H1 (cell line): ENCODE data around the gene TMTC4. TPM values are rescaled to one million over a fixed set of nuclear protein-coding genes. Genes with fewer than 3 reads are reported as not detected.

Source experiments
- CTCF ChIA-PET: fragments of 300-600 bp; sonication (Branson Sonifier 250); formaldehyde crosslinking; loops from one replicate; lab custom pipeline; 2021; ENCODE audit not compliant: partially characterized antibody; lab: Charles Lee
- POLR2A ChIA-PET: fragments of 300-600 bp; sonication (Branson Sonifier 250); formaldehyde crosslinking; loops from one replicate; lab custom pipeline; 2021; ENCODE audit warnings: inconsistent platforms; ENCODE audit not compliant: partially characterized antibody; lab: Charles Lee
- DNase-seq, 2 experiments: peaks; one replicate each; pipeline versions ENCODE4 v3.0.0 to v3.0.0-alpha.2; 2010 to 2022; ENCODE audit warnings: low spot score in 2 of 2, low read depth in 1 of 2, mixed read lengths in 1 of 2
- FAIRE-seq: peaks from 2 replicates; lab custom pipeline; 2011; peaks lifted over from hg19 to GRCh38; lab: Jason Lieb, UNC
- H2AFZ ChIP-seq: 2 replicates; pipeline ENCODE4 v1.8.1; 2012; ENCODE audit warnings: low read length, inconsistent platforms
- H2AK5ac ChIP-seq: 2 replicates; pipeline ENCODE4 v1.6.1; 2013; ENCODE audit warnings: low read depth, low read length
- H2BK120ac ChIP-seq: replicated peaks from 2 replicates; pipeline ENCODE3; 2013; ENCODE audit warnings: low read depth, low read length, inconsistent platforms
- H2BK12ac ChIP-seq: 2 replicates; pipeline ENCODE4 v1.6.1; 2013; ENCODE audit warnings: low read depth, low read length
- H2BK15ac ChIP-seq: 2 replicates; pipeline ENCODE4 v1.6.1; 2013; ENCODE audit warnings: low read length
- H2BK20ac ChIP-seq: 2 replicates; pipeline ENCODE4 v1.6.1; 2013; ENCODE audit warnings: low read length
- H2BK5ac ChIP-seq: 2 replicates; pipeline ENCODE4 v1.6.1; 2013; ENCODE audit warnings: low read depth, low read length
- H3K14ac ChIP-seq: 2 replicates; pipeline ENCODE4 v1.6.1; 2013; ENCODE audit warnings: inconsistent platforms; ENCODE audit not compliant: insufficient read length
- H3K18ac ChIP-seq: 2 replicates; pipeline ENCODE4 v1.6.1; 2013; ENCODE audit warnings: low read length; ENCODE audit errors: extremely low read depth
- H3K23ac ChIP-seq: 2 replicates; pipeline ENCODE4 v1.6.1; 2013; ENCODE audit warnings: inconsistent platforms; ENCODE audit not compliant: insufficient read length
- H3K23me2 ChIP-seq: 2 replicates; pipeline ENCODE4 v1.6.1; 2013; ENCODE audit warnings: low read depth, low read length
- H3K27ac ChIP-seq: 2 replicates; pipeline ENCODE4 v1.6.1; 2011; ENCODE audit warnings: low read depth, low read length, inconsistent platforms
- H3K27me3 ChIP-seq, 4 experiments: replicated peaks in 1 of 4; 1 replicate in 1 of 4; 2 replicates in 3 of 4; pipeline versions ENCODE4 v1.6.1 to v1.8.1; 2011 to 2013; ENCODE audit warnings: low read length in 3 of 4, mild to moderate bottlenecking in 3 of 4, inconsistent platforms in 2 of 4, mixed read lengths in 2 of 4, moderate library complexity in 1 of 4; ENCODE audit not compliant: control insufficient read depth in 3 of 4, insufficient read depth in 3 of 4; ENCODE audit errors: extremely low read depth in 1 of 4
- H3K36me3 ChIP-seq, 4 experiments: 2 replicates each; pipeline versions ENCODE4 v1.6.1 to v1.8.1; 2011 to 2013; ENCODE audit warnings: mild to moderate bottlenecking in 4 of 4, low read length in 3 of 4, moderate library complexity in 2 of 4, control low read depth in 1 of 4, inconsistent platforms in 1 of 4; ENCODE audit not compliant: insufficient read depth in 4 of 4, control insufficient read depth in 2 of 4
- H3K4ac ChIP-seq: replicated peaks from 2 replicates; pipeline ENCODE3; 2013; ENCODE audit warnings: low read length, low read depth, mixed read lengths, inconsistent platforms; ENCODE audit not compliant: insufficient read length
- H3K4me1 ChIP-seq, 4 experiments: replicated peaks in 1 of 4; 1 replicate in 1 of 4; 2 replicates in 3 of 4; pipeline versions ENCODE4 v1.6.1 to v1.8.1; 2011 to 2013; ENCODE audit warnings: low read length in 3 of 4, inconsistent platforms in 2 of 4, mixed read lengths in 1 of 4; ENCODE audit not compliant: insufficient read depth in 4 of 4, control insufficient read depth in 3 of 4
- H3K4me2 ChIP-seq, 2 experiments: 2 replicates each; pipeline versions ENCODE4 v1.6.1 to v1.8.1; 2011 to 2013; ENCODE audit warnings: low read depth in 2 of 2, low read length in 2 of 2, control low read depth in 1 of 2, inconsistent platforms in 1 of 2, mild to moderate bottlenecking in 1 of 2; ENCODE audit not compliant: insufficient read depth in 1 of 2
- H3K4me3 ChIP-seq, 4 experiments: fragments of 200-600, 300-600 bp in 1 of 4; sonication (generic), shearing (Covaris generic), sonication (Bioruptor Twin) in 1 of 4; 2 replicates each; pipeline versions ENCODE4 v1.5.1 to v1.8.1; 2011 to 2016; ENCODE audit warnings: low read length in 4 of 4, low read depth in 3 of 4, control low read depth in 2 of 4, inconsistent platforms in 2 of 4, mild to moderate bottlenecking in 2 of 4, mixed read lengths in 1 of 4, moderate library complexity in 1 of 4; ENCODE audit not compliant: insufficient read depth in 2 of 4; ENCODE audit errors: extremely low read depth in 1 of 4
- H3K56ac ChIP-seq: replicated peaks from 2 replicates; pipeline ENCODE3; 2013; ENCODE audit warnings: low read depth, mild to moderate bottlenecking, mixed read lengths, low read length, inconsistent platforms; ENCODE audit not compliant: insufficient read length
- H3K79me1 ChIP-seq: 2 replicates; pipeline ENCODE4 v1.6.1; 2013; ENCODE audit warnings: low read depth, low read length, control low read depth
- H3K79me2 ChIP-seq, 2 experiments: 2 replicates each; pipeline versions ENCODE4 v1.6.1 to v1.8.1; 2012 to 2013; ENCODE audit warnings: low read length in 2 of 2, mild to moderate bottlenecking in 2 of 2, inconsistent platforms in 1 of 2; ENCODE audit not compliant: insufficient read depth in 2 of 2, control insufficient read depth in 1 of 2
- H3K9ac ChIP-seq, 4 experiments: replicated peaks in 1 of 4; 1 replicate in 1 of 4; 2 replicates in 3 of 4; pipeline versions ENCODE4 v1.6.1 to v1.8.1; 2011 to 2013; ENCODE audit warnings: low read depth in 3 of 4, low read length in 3 of 4, control low read depth in 2 of 4, mild to moderate bottlenecking in 2 of 4, moderate library complexity in 2 of 4, inconsistent platforms in 1 of 4; ENCODE audit errors: extremely low read depth in 1 of 4
- H3K9me3 ChIP-seq, 2 experiments: 2 replicates each; pipeline versions ENCODE4 v1.6.1 to v1.8.1; 2012 to 2013; ENCODE audit warnings: mild to moderate bottlenecking in 2 of 2, moderate library complexity in 2 of 2, control low read depth in 1 of 2, inconsistent platforms in 1 of 2, low read depth in 1 of 2, low read length in 1 of 2, mixed read lengths in 1 of 2; ENCODE audit not compliant: insufficient read depth in 2 of 2
- H4K20me1 ChIP-seq, 2 experiments: replicated peaks in 1 of 2; 2 replicates each; pipeline versions ENCODE3 to v1.8.1; 2011 to 2013; ENCODE audit warnings: inconsistent platforms in 2 of 2, low read length in 2 of 2, mild to moderate bottlenecking in 1 of 2; ENCODE audit not compliant: insufficient read depth in 2 of 2, control insufficient read depth in 1 of 2
- H4K5ac ChIP-seq: 2 replicates; pipeline ENCODE4 v1.6.1; 2013; ENCODE audit warnings: low read length, low read depth, mixed read lengths, inconsistent platforms; ENCODE audit not compliant: insufficient read length
- H4K8ac ChIP-seq: 2 replicates; pipeline ENCODE4 v1.8.0; 2013; ENCODE audit warnings: mild to moderate bottlenecking, moderate library complexity, low read length, inconsistent platforms; ENCODE audit not compliant: insufficient read depth; ENCODE audit errors: extremely low read depth
- H4K91ac ChIP-seq: replicated peaks from 2 replicates; pipeline ENCODE3; 2013; ENCODE audit warnings: low read length, mixed read lengths, inconsistent platforms; ENCODE audit not compliant: insufficient read length
- BRCA1 ChIP-seq: IDR thresholded peaks from 2 replicates; pipeline ENCODE4 v1.6.1; 2012; ENCODE audit warnings: low read depth, low read length, improper control_type of control experiment
- EZH2 ChIP-seq: fragments of 200-600 bp; sonication (generic); IDR thresholded peaks from 2 replicates; pipeline ENCODE4 v1.7.1; 2012; ENCODE audit warnings: low read depth, mild to moderate bottlenecking, moderate library complexity, low read length, inconsistent platforms; ENCODE audit not compliant: severe bottlenecking
- JUND ChIP-seq: IDR thresholded peaks from 2 replicates; pipeline ENCODE4 v1.6.1; 2011; ENCODE audit warnings: mild to moderate bottlenecking, improper control_type of control experiment, low read length
- WGBS, 2 experiments: shearing (Covaris generic) in 1 of 2; methylation state at CpG; one replicate each; pipeline versions ENCODE4 v1.1.6 to v1.1.7; 2013 to 2015; ENCODE audit warnings: low lambda C conversion rate in 2 of 2, mixed read lengths in 2 of 2, inconsistent platforms in 1 of 2, low coverage in 1 of 2, missing lambda C conversion rate in 1 of 2; ENCODE audit not compliant: insufficient replicate concordance in 2 of 2, insufficient coverage in 1 of 2, insufficient read length in 1 of 2; ENCODE audit errors: extremely low coverage in 1 of 2, missing lambda C conversion rate in 1 of 2; 5-methylcytosine and 5-hydroxymethylcytosine counted together
- polyA plus RNA-seq, 7 experiments: library from polyadenylated mRNA; depleted of rRNA in 3 of 7; stranded (reverse) in 5 of 7; unstranded in 2 of 7; fragments of >200 nt in 5 of 7; fragments of 200-250 nt in 2 of 7; gene quantifications; 1 replicate in 5 of 7; 2 replicates in 1 of 7; 4 replicates in 1 of 7; pipeline versions ENCODE4 v1.2.1 to v1.2.3, GENCODE V29; 2011 to 2013; ENCODE audit warnings: missing spikeins in 2 of 7, mixed read lengths in 2 of 7
- total RNA-seq: library from RNA; stranded (reverse); fragmentation: NEBNext Ultra II Directional; extraction: Animal tissue kit (Norgen Biotek cat#: 25700); gene quantifications from 2 replicates; pipeline ENCODE4 v1.2.1, GENCODE V29; 2021

The TMTC4 gene
- total and polyA plus RNA-seq, 2 of the 8 experiments (the other 6 are each of a cell fraction or from before 2014, with no cell fraction given): 26.3 to 42.6 TPM

DNA sequence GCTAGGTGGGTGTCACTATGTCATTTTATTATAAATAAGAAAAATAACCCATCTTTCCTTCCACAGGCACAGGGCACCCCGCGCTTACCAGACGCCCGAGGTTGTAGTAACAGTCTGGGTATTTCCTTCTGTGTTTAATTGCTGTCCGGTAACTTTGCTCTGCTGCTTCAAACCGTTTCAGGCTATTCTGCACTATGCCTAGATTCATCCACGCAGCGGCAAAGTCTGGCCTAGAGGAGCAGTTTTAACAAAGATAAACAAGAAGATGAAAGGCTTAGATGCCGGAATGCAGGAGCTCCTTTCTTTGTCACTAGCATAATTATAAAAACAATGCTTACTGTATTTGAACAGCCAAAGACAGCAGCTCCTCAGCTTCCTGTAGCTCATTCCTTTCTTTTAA, 49.1 kb downstream of the TMTC4 start:
- Histone ChIP-seq H2AK5ac (no peak overlapping the region), H4K5ac (no peak overlapping the region), H3K23me2 (no peaks in the 10 kb centered on the region), H4K91ac (no peak overlapping the region), H3K23ac (no peak overlapping the region), H2BK5ac (no peak overlapping the region), H2AFZ (no peak overlapping the region), H3K4me1 (peaks cover 2 to 4% (median 3%) of the 10 kb centered on the region in 4 experiments; a peak in 3 of 7 replicates), H2BK20ac (no peak overlapping the region), H4K8ac (no peak overlapping the region), H3K79me2 (no peaks in the 10 kb centered on the region), H3K4me3 (no peak overlapping the region), H3K56ac (no peak overlapping the region), H3K27ac (no peak overlapping the region), H3K9me3 (no peaks in the 10 kb centered on the region), H2BK120ac (no peak overlapping the region), H3K79me1 (no peaks in the 10 kb centered on the region), H4K20me1 (peaks cover 0 to 2% of the 10 kb centered on the region in 2 experiments), H2BK12ac (no peak overlapping the region), H3K18ac (no peak overlapping the region), H3K14ac (no peak overlapping the region), H3K4ac (no peak overlapping the region), H3K4me2 (no peak overlapping the region; a peak in 1 of 4 replicates), H2BK15ac (no peak overlapping the region), H3K27me3 (no peaks in the 10 kb centered on the region), H3K9ac (no peak overlapping the region), H3K36me3 (peaks cover 2 to 35% (median 20%) of the 10 kb centered on the region in 4 experiments; a peak in 6 of 8 replicates)
- no peak for FAIRE-seq
- 81% methylated on average over 9 of the region's 9 CpGs; no CpG with 5 or more reads in 1 of the 2 experiments for WGBS, 2 experiments
- ChIA-PET POLR2A (interaction anchor here (0.7 to 0.8 kb wide), 2 partner anchors 19 to 22 kb away, joined by 3 read pairs; no protein-coding TSS in a partner anchor), CTCF (interaction anchor here (0.6 to 1.5 kb wide), 9 partner anchors 8 to 1025 kb away, joined by 3 to 6 read pairs (median 3); no protein-coding TSS in a partner anchor)
- DNase-seq: no peak
- TF ChIP-seq JUND (no peak), EZH2 (no peak), BRCA1 (no peak)
